ENCODE data around the gene PPP4R4. TPM values are rescaled to one million over a fixed set of nuclear protein-coding genes. Genes with fewer than 3 reads are reported as not detected.
A peak's percentile ranks its signal among the peaks of the same experiment; 100 is the strongest.

PPP4R4 gene
- total RNA-seq, 1 experiment from 2014 or later: 4.9 TPM

DNA sequence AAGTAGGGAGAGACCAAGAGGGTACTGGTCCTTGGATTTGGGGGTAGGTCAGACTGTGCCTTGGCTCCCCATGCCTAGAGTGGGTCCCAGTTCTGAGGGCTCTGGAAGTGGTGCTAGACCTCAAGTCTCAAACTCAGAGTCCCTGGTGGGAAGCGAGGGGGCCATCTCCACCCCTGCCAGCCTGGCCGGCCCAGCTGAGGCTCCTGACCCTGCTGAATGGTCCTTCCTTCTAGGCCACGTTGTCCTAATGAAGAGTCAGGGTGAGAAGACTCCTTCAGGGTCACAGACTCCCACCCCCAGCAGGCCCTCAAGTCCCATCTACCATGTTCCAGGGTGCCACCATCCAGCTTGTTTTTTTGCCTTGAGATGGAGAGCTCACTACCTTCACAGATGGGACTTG lies 136.1 kb downstream of the PPP4R4 start:
- in situ Hi-C loops (cut with HindIII; ENCODE audit: low pct_unique_long_range_greater_than_20kb, low sequenced_read_pairs): no loop called here
- no peak for DNase-seq (ENCODE audit: low read depth, low spot score)

DNA sequence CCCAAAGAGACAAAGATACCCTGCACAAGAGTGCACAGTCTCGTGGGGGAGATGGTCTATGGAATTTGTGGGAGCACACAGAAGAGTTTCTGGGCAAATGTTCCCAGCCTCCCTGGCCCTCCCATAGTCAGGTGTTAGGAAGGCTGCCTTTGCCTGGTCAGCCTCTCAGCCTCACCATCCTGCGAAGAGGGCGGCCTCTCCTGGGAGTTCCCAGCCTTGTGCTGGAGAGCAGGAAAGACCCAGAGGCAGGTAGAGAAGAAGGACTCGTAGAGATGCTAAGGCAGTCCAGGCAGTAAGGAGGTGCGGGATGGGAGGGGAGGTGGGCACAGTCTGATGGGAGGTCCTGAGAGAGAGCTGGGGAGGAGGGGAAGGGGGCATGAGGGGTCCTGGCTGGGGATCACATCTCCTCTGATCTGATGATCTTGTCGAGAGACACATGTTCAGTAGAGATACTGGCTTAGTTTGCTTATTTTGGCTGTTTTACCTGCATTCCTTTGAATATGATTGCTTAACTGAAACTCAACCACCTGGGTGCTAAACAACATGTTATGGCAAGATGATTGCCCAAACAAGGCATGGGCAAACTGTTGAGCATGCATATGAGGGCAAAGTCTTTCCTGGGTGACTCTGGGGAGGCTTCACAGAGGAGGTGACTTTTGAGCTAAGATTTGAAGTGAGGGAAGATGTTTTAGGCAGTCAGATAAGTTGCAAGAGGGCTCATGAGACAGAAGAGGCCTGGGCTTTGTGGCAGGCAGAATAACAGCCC lies 138.5 kb downstream of the PPP4R4 start:
- in situ Hi-C loops (cut with HindIII; ENCODE audit: low pct_unique_long_range_greater_than_20kb, low sequenced_read_pairs): no loop called here
- DNase-seq (ENCODE audit: low read depth, low spot score): no peak

DNA sequence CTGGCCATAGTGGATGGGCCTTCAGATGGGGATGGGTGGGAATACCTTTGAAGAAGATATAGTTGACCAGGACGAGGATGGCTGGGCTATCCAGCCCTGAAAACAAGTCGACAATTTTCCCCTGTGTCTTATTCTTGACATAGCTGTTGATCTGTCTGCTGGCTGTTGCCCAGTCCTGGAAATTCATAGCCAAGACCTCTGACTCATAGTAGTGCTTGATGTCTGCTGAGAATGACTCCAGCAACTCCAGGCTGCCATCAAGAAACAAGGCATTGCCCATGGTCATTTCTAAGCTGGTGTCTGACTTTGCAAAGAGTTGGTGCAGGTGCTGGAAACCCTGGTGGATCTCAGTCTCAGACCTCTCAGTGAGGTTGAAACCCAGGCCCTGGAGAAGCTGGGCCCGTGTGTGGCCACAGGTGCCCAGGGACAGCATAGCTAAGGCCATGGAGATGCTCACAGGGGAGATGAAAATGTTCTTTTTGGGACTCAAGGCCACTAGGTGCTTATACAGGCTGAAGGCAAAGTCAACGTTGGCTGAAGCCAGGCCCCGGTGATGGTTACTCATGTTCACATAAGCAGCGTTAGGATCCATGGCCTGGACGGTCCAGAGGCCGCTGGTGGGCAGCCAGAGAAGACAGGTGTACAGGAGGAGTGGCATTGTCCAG lies 140.0 kb downstream of the PPP4R4 start:
- in situ Hi-C loops (cut with HindIII; ENCODE audit: low pct_unique_long_range_greater_than_20kb, low sequenced_read_pairs): no loop called here
- no peak for DNase-seq (ENCODE audit: low read depth, low spot score)

- in situ Hi-C loops (cut with HindIII; ENCODE audit: low pct_unique_long_range_greater_than_20kb, low sequenced_read_pairs): no loop called here
- DNase-seq (ENCODE audit: low read depth, low spot score): no peak
Observed at GRCh38 chr14:94314890-94315289, 140.8 kb downstream of the PPP4R4 start.

DNA sequence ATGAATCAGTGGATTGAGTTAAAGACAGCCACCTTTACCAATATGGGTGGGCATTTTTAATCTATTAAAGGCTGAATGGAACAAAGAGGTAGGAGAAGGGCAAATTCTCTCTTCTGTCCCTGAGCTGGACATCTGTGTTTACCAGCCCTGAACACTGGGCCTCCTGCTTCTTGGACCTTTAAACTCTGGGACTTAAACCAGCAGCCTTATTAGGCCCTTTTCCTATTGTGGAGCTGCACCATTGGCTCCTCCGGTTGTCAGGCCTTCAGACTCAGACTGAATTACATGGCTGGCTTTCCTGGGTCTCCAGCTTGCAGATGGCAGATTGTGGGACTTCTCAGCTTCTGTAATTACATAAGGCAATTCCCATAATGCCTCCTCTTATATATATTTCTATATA lies 142.6 kb downstream of the PPP4R4 start:
- in situ Hi-C loops (cut with HindIII; ENCODE audit: low pct_unique_long_range_greater_than_20kb, low sequenced_read_pairs): no loop called here

DNA sequence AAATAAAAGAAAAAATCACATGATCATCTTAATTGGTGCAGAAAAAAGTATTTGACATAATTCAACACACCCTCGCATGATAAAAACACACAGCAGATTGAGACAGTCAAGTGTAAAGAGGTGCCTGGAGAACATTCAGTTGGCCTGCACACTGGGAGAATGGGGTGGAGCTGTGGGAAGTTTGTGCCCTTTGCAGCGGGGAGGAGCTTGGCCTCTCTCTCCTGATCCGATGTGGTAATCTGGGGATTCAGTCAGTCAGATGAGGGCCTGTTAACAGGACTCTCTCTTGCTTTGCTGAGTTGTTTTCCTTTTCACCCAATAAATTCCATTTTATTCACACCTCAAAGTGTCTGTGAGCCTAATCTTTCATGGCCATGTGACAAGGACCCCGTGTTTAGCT lies 143.1 kb downstream of the PPP4R4 start:
- in situ Hi-C loops (cut with HindIII; ENCODE audit: low pct_unique_long_range_greater_than_20kb, low sequenced_read_pairs): no loop called here
- peak; percentile 58 for DNase-seq (ENCODE audit: low read depth, low spot score)

More for the DNA sequence above, 142.6 kb downstream of the PPP4R4 start:
- no peak for DNase-seq (ENCODE audit: low read depth, low spot score)

DNA sequence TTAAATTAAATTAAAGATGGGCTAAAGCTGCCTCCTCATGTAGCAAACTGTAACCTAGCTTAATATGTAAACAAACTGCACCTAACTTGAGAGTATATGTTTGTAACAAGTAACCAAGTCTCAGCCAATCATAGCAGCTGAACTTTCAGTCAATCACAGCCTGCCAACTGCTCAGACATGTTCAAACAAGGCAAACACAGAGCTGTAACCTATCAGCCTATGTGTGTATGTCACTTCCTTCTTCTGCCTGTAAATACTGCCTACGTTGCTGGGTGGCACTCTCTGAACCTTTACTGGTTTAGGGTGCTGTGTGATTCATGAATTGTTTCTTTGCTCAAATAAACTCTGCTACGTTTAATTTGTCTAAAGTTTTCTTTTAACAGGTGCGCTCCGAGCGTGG lies 146.1 kb downstream of the PPP4R4 start:
- DNase-seq (ENCODE audit: low read depth, low spot score): peak; percentile 25
- in situ Hi-C loops (cut with HindIII; ENCODE audit: low pct_unique_long_range_greater_than_20kb, low sequenced_read_pairs): no loop called here

DNA sequence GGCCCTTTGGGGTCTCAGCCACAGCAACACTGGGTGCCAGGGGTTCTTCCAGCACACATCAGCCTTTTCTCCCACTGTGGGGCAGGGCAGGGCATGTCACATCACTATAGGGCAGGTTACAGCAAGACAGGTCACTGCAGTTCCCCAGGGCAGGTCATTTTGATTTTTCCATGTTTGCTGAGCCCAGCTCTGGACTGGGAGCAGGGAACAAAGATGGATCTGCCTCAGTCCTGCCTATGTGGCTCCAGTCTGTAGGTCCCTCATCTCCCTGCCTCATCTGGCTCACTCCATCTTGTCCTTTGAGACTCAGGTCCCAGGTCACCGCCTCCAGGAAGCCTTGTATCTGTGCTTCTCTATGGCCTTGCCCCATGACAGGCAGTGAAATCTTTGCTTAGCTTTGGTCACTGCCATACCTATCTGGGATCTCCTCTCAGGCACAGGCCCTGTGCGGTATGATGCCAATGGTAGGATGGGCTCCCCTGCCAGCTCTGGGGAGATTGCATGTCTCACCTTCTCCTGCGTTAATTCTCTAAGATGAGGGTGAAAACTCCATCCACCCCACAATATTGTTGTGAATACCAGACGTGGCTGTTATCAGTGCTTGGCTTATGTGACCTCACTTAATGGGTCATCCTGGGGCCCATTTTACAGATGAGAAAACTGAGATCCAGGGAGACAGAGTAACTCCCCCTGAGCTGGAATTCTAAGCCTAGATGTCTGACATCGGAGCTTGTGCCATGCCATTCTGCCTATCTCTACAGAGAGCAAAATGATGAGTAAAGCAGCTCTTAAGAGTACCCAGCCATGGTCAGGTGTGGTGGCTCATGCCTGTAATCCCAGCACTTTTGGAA lies 147.5 kb downstream of the PPP4R4 start:
- in situ Hi-C loops (cut with HindIII; ENCODE audit: low pct_unique_long_range_greater_than_20kb, low sequenced_read_pairs): no loop called here
- no peak for DNase-seq (ENCODE audit: low read depth, low spot score)

DNA sequence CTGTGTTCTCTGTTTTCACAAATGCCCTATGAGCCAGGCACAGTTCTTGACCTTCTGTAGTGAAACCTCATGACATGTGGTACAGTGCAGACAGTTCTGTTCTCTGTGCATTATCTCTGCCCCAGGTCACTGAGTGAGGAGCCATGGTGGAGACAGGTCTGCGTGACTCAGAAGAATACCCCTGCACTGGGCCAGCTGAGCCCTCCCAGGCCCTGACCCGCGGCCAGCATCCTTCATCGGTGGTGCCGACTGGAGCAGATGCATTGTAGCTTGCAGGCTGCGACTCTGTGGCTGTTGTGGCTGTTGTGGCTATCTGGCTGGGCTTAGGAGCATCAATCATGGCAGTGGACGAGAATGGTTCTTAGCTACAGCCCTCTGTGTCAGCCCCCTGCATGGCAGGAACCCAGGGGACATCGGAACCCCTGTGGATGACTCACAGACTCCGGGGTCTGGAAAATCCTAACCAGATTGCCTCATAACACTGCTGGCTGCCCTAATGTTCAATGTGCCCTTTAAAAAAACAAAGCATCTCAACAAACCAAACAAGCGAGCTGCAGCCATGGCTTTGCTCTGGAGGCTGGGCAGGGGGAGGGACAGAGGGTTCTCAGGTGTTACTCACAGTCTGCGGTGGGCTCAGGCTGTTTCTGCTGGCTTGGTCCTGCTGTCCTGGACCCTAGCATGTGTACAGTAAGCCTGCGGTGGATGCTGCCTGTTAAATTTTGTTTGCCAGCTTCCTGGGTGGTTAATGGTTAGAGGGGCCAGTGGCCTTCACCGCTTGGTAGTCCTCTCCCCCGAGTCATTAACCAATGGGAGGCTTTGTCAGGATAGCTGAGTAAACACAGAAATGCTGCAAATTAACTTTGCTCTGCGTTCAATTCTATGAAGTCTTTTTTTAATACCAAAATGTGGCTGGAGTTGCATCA lies 148.8 kb downstream of the PPP4R4 start, which contains the start of gene SERPINA6:
SERPINA6 (minus strand) TSS at position 689 of the 923 bp plus-strand sequence. CDS start 8,688 bp downstream, outside the sequence.
- peak; percentile 76 for DNase-seq (ENCODE audit: low read depth, low spot score)
- in situ Hi-C loops (cut with HindIII; ENCODE audit: low pct_unique_long_range_greater_than_20kb, low sequenced_read_pairs): no loop called here

GRCh38 chr14:94328196-94328595 lies 154.1 kb downstream of the PPP4R4 start:
- DNase-seq (ENCODE audit: low read depth, low spot score): no peak

More at GRCh38 chr14:94328196-94328595, 154.1 kb downstream of the PPP4R4 start:
- in situ Hi-C loops (cut with HindIII; ENCODE audit: low pct_unique_long_range_greater_than_20kb, low sequenced_read_pairs): no loop called here

Other genes with a start within 250 kb of the PPP4R4 start
- gene FAM181A, start 247.0 kb upstream of the PPP4R4 start, total RNA-seq (2014; rRNA removed; shearing (Covaris generic)): not detected in 2 replicates
- 3.8 and 3.9 TPM in 2 replicates for gene ASB2, start 197.8 kb upstream of the PPP4R4 start, total RNA-seq (2014; rRNA removed; shearing (Covaris generic))
- not detected in 2 replicates for gene CCDC197, start 177.0 kb upstream of the PPP4R4 start, total RNA-seq (2014; rRNA removed; shearing (Covaris generic))
- 3.5 and 4.4 TPM in 2 replicates for gene OTUB2, start 148.0 kb upstream of the PPP4R4 start, total RNA-seq (2014; rRNA removed; shearing (Covaris generic))
- 235 and 237 TPM in 2 replicates for gene DDX24, start 93.1 kb upstream of the PPP4R4 start, total RNA-seq (2014; rRNA removed; shearing (Covaris generic))
- gene IFI27L1, start 93.0 kb upstream of the PPP4R4 start, total RNA-seq (2014; rRNA removed; shearing (Covaris generic)): 9.0 and 11.2 TPM in 2 replicates
- gene IFI27, start 63.6 kb upstream of the PPP4R4 start, total RNA-seq (2014; rRNA removed; shearing (Covaris generic)): not detected in 2 replicates
- 51.7 and 64.5 TPM in 2 replicates for gene IFI27L2, start 44.7 kb upstream of the PPP4R4 start, total RNA-seq (2014; rRNA removed; shearing (Covaris generic))
- not detected in 2 replicates for gene SERPINA10, start 118.9 kb downstream of the PPP4R4 start, total RNA-seq (2014; rRNA removed; shearing (Covaris generic))
- gene SERPINA6, start 149.0 kb downstream of the PPP4R4 start, total RNA-seq (2014; rRNA removed; shearing (Covaris generic)): not detected in 2 replicates
- not detected in 2 replicates for gene SERPINA2, start 192.4 kb downstream of the PPP4R4 start, total RNA-seq (2014; rRNA removed; shearing (Covaris generic))
- 0.92 and 1.7 TPM in 2 replicates for gene SERPINA1, start 214.3 kb downstream of the PPP4R4 start, total RNA-seq (2014; rRNA removed; shearing (Covaris generic))

Data from SK-MEL-5 (cell line).